Natural killer cell treated with Interleukin-12 subunit alpha and Interleukin-12 subunit beta and Interleukin-15 and Interleukin-18, amount 100 ng/mL, for 72 hours (primary cell): Measurements from ENCODE around the gene SPDYE4. TPM values are rescaled to one million over a fixed set of nuclear protein-coding genes. Genes with fewer than 3 reads are reported as not detected.
"Not testable (repeated sequence)": the region's sequence is repeated elsewhere in the genome, so short reads cannot be mapped to it uniquely, and the experiment has no call there.

ENCODE experiments used
- ATAC-seq, 2 donors: fragments of 150-1000 bp; cut with Tn5 transposase in 1 of 2; sonication (Bioruptor Pico), chemical (Tn5 transposase) in 1 of 2; 2 replicates each; pipeline ENCODE4 v1.10.0; 2021
- DNase-seq: peaks from one replicate; pipeline ENCODE4 v3.0.0; 2022; ENCODE audit warnings: low spot score
- H3K27ac Mint-ChIP-seq, 2 donors: 1 replicate in 1 of 2; 2 replicates in 1 of 2; pipeline ENCODE4 v1.8.0; 2022; ENCODE audit warnings: mixed read lengths in 2 of 2, mild to moderate bottlenecking in 1 of 2, moderate library complexity in 1 of 2
- H3K27me3 Mint-ChIP-seq, 2 donors: 1 replicate in 1 of 2; 2 replicates in 1 of 2; pipeline ENCODE4 v1.8.0; 2022; ENCODE audit warnings: mixed read lengths in 2 of 2
- H3K36me3 Mint-ChIP-seq: one replicate; pipeline ENCODE4 v1.8.0; 2022; ENCODE audit warnings: mixed read lengths
- H3K4me1 Mint-ChIP-seq, 2 donors: 1 replicate in 1 of 2; 2 replicates in 1 of 2; pipeline ENCODE4 v1.8.0; 2022; ENCODE audit warnings: low read depth in 2 of 2, mixed read lengths in 2 of 2, mild to moderate bottlenecking in 1 of 2
- H3K4me3 Mint-ChIP-seq: one replicate; pipeline ENCODE4 v1.8.0; 2022; ENCODE audit warnings: mixed read lengths
- H3K9me3 Mint-ChIP-seq: 2 replicates; pipeline ENCODE4 v1.8.0; 2022; ENCODE audit warnings: mixed read lengths
- total RNA-seq, 2 donors: library from RNA; stranded (reverse); gene quantifications; one replicate each; pipeline ENCODE4 v1.2.3, GENCODE V29; 2022

SPDYE4 gene
- total RNA-seq = not detected

- no peak for ATAC-seq
- no peaks in the 10 kb centered on the region for H3K9me3 Mint-ChIP-seq
- H3K4me3 Mint-ChIP-seq = no peak within 1 kb of the TSS
- peaks cover 33 to 39% of the 10 kb centered on the region in 2 donors for H3K27me3 Mint-ChIP-seq
- no peaks in the 10 kb centered on the region for H3K4me1 Mint-ChIP-seq
- no peak for DNase-seq
- no peaks in the 10 kb centered on the region for H3K36me3 Mint-ChIP-seq
- peak within 1 kb of the TSS in 1 of 2 donors; percentile 36 for H3K27ac Mint-ChIP-seq
Measured at GRCh38 chr17:8758137-8758596, at the start of gene SPDYE4. TSS of gene SPDYE4 (minus strand) at chr17:8758546. CDS start at chr17:8758382, 164 bp downstream.

GRCh38 chr17:8806926-8807550, 48.7 kb upstream of the SPDYE4 start:
- ATAC-seq (peak in 1 of 2 donors; percentile 82), DNase-seq (no peak)
- peaks cover 5% of the 10 kb centered on the region for H3K9me3 Mint-ChIP-seq
- H3K4me3 Mint-ChIP-seq = no peak overlapping the region
- peak overlapping the region in 1 of 2 donors; percentile 56 for H3K27ac Mint-ChIP-seq
- H3K4me1 Mint-ChIP-seq = peaks cover 0 to 11% of the 10 kb centered on the region in 2 donors
- peaks cover 29% of the 10 kb centered on the region for H3K36me3 Mint-ChIP-seq
- peaks cover 0 to 4% of the 10 kb centered on the region in 2 donors for H3K27me3 Mint-ChIP-seq

GRCh38 chr17:8806253-8806925, 48.0 kb upstream of the SPDYE4 start:
- peaks cover 0 to 4% of the 10 kb centered on the region in 2 donors for H3K27me3 Mint-ChIP-seq
- peak overlapping the region in 1 of 2 donors; percentile 56 for H3K27ac Mint-ChIP-seq
- ATAC-seq = no peak
- peaks cover 23% of the 10 kb centered on the region for H3K36me3 Mint-ChIP-seq
- H3K4me3 Mint-ChIP-seq = no peak overlapping the region
- peaks cover 0 to 11% of the 10 kb centered on the region in 2 donors for H3K4me1 Mint-ChIP-seq
- DNase-seq = no peak
- peaks cover under 1% of the 10 kb centered on the region for H3K9me3 Mint-ChIP-seq

GRCh38 chr17:8805396-8805795, 47.0 kb upstream of the SPDYE4 start:
- H3K4me3 Mint-ChIP-seq, H3K27ac Mint-ChIP-seq, H3K27me3 Mint-ChIP-seq, DNase-seq, ATAC-seq, H3K9me3 Mint-ChIP-seq: not testable (repeated sequence)
- peaks cover 0 to 11% of the 10 kb centered on the region in 2 donors for H3K4me1 Mint-ChIP-seq
- peaks cover 21% of the 10 kb centered on the region for H3K36me3 Mint-ChIP-seq

GRCh38 chr17:8803531-8804420, 45.4 kb upstream of the SPDYE4 start:
- Mint-ChIP-seq H3K9me3 (no peaks in the 10 kb centered on the region), H3K4me1 (peaks cover 0 to 11% of the 10 kb centered on the region in 2 donors), H3K27ac (no peak overlapping the region), H3K4me3 (no peak overlapping the region), H3K36me3 (peaks cover 14% of the 10 kb centered on the region), H3K27me3 (peaks cover 0 to 4% of the 10 kb centered on the region in 2 donors)
- ATAC-seq = peak in 1 of 2 donors; percentile 21
- no peak for DNase-seq

- no peak for DNase-seq
- no peaks in the 10 kb centered on the region for H3K9me3 Mint-ChIP-seq
- no peaks in the 10 kb centered on the region for H3K27me3 Mint-ChIP-seq
- no peaks in the 10 kb centered on the region for H3K36me3 Mint-ChIP-seq
- ATAC-seq = no peak
- no peak overlapping the region for H3K27ac Mint-ChIP-seq
- no peak overlapping the region for H3K4me3 Mint-ChIP-seq
- H3K4me1 Mint-ChIP-seq = no peaks in the 10 kb centered on the region
Measured at GRCh38 chr17:8801135-8801840, 42.9 kb upstream of the SPDYE4 start.

GRCh38 chr17:8800656-8801055, 42.3 kb upstream of the SPDYE4 start:
- DNase-seq (no peak), ATAC-seq (no peak)
- no peaks in the 10 kb centered on the region for H3K27me3 Mint-ChIP-seq
- no peak overlapping the region for H3K4me3 Mint-ChIP-seq
- no peaks in the 10 kb centered on the region for H3K4me1 Mint-ChIP-seq
- H3K9me3 Mint-ChIP-seq = no peaks in the 10 kb centered on the region
- H3K27ac Mint-ChIP-seq = no peak overlapping the region
- H3K36me3 Mint-ChIP-seq = no peaks in the 10 kb centered on the region

GRCh38 chr17:8799570-8800212, 41.3 kb upstream of the SPDYE4 start:
- H3K27me3 Mint-ChIP-seq = no peaks in the 10 kb centered on the region
- no peaks in the 10 kb centered on the region for H3K36me3 Mint-ChIP-seq
- no peak for ATAC-seq
- H3K27ac Mint-ChIP-seq = no peak overlapping the region
- no peak overlapping the region for H3K4me3 Mint-ChIP-seq
- no peaks in the 10 kb centered on the region for H3K9me3 Mint-ChIP-seq
- no peak for DNase-seq
- H3K4me1 Mint-ChIP-seq = no peaks in the 10 kb centered on the region

- Mint-ChIP-seq H3K27ac (no peak within 1 kb of the TSS), H3K9me3 (no peaks in the 10 kb centered on the region), H3K4me1 (no peaks in the 10 kb centered on the region), H3K27me3 (no peaks in the 10 kb centered on the region), H3K36me3 (no peaks in the 10 kb centered on the region), H3K4me3 (no peak within 1 kb of the TSS)
- peak in 1 of 2 donors; percentile 50 for ATAC-seq
- DNase-seq = no peak
Measured at GRCh38 chr17:8798846-8799569, 40.7 kb upstream of the SPDYE4 start, which contains the start of gene MFSD6L. TSS of gene MFSD6L (minus strand) at chr17:8799365. CDS start at chr17:8799120, 245 bp downstream.

- ATAC-seq = no peak
- Mint-ChIP-seq H3K27me3 (peaks cover 0 to 2% of the 10 kb centered on the region in 2 donors), H3K4me1 (peaks cover 5% of the 10 kb centered on the region in 2 donors), H3K9me3 (no peaks in the 10 kb centered on the region), H3K36me3 (no peaks in the 10 kb centered on the region), H3K4me3 (no peak overlapping the region), H3K27ac (no peak overlapping the region)
- DNase-seq = no peak
Measured at GRCh38 chr17:8798176-8798845, 40.0 kb upstream of the SPDYE4 start.

GRCh38 chr17:8797621-8798175, 39.4 kb upstream of the SPDYE4 start:
- Mint-ChIP-seq H3K27ac (no peak overlapping the region), H3K4me1 (peaks cover 5% of the 10 kb centered on the region in 2 donors), H3K9me3 (no peaks in the 10 kb centered on the region), H3K4me3 (no peak overlapping the region), H3K27me3 (peaks cover 0 to 2% of the 10 kb centered on the region in 2 donors), H3K36me3 (no peaks in the 10 kb centered on the region)
- no peak for DNase-seq
- ATAC-seq = no peak

GRCh38 chr17:8794636-8795035, 36.3 kb upstream of the SPDYE4 start:
- H3K9me3 Mint-ChIP-seq = peaks cover 7% of the 10 kb centered on the region
- H3K36me3 Mint-ChIP-seq = peaks cover 4% of the 10 kb centered on the region
- no peak overlapping the region for H3K27ac Mint-ChIP-seq
- ATAC-seq (no peak), DNase-seq (no peak)
- no peak overlapping the region for H3K4me3 Mint-ChIP-seq
- peaks cover 0 to 5% of the 10 kb centered on the region in 2 donors for H3K27me3 Mint-ChIP-seq
- peaks cover 10 to 16% of the 10 kb centered on the region in 2 donors for H3K4me1 Mint-ChIP-seq
